HFFc6 (cell line): Measurements from ENCODE around the gene BBS7. TPM values are rescaled to one million over a fixed set of nuclear protein-coding genes. Genes with fewer than 3 reads are reported as not detected.

ENCODE experiments used
- DNase-seq: peaks from one replicate; pipeline ENCODE4 v3.0.0-alpha.2; 2018
- H3K27ac Mint-ChIP-seq: 2 replicates; pipeline ENCODE4 v1.8.0; 2020; ENCODE audit warnings: mild to moderate bottlenecking, mixed read lengths
- H3K27me3 Mint-ChIP-seq: 2 replicates; pipeline ENCODE4 v1.8.0; 2021; ENCODE audit warnings: mild to moderate bottlenecking, moderate library complexity, mixed read lengths; ENCODE audit not compliant: insufficient read depth
- H3K36me3 Mint-ChIP-seq: 2 replicates; pipeline ENCODE4 v1.8.0; 2021; ENCODE audit warnings: low read depth, mixed read lengths
- H3K4me1 Mint-ChIP-seq: 2 replicates; pipeline ENCODE4 v1.8.0; 2020; ENCODE audit warnings: low read depth, mixed read lengths
- H3K4me3 Mint-ChIP-seq: 2 replicates; pipeline ENCODE4 v1.8.0; 2020; ENCODE audit warnings: mild to moderate bottlenecking, moderate library complexity, mixed read lengths
- H3K9me3 Mint-ChIP-seq: 2 replicates; pipeline ENCODE4 v1.8.0; 2020; ENCODE audit warnings: mild to moderate bottlenecking, mixed read lengths
- total RNA-seq, 6 experiments: library from RNA; stranded (reverse); fragmentation: NEBNext Ultra II Directional; extraction: Animal tissue kit (Norgen Biotek cat#: 25700); gene quantifications; 2 replicates in 1 of 6; 3 replicates in 5 of 6; pipeline ENCODE4 v1.2.3, GENCODE V29; 2021
- TF ChIP-seq, protein P1 (sequence below): fragments of 200-600 bp; sonication (generic); IDR thresholded peaks from 2 replicates; pipeline ENCODE4 v1.5.0; 2021; ENCODE audit warnings: antibody characterized with exemption, mild to moderate bottlenecking

BBS7 gene
- total RNA-seq, 6 experiments from 2014 or later: 20.3 to 30.0 (median 24.0) TPM

- Mint-ChIP-seq H3K27me3 (peaks cover 2% of the 10 kb centered on the region), H3K9me3 (no peaks in the 10 kb centered on the region), H3K4me3 (no peak overlapping the region), H3K4me1 (no peaks in the 10 kb centered on the region), H3K36me3 (no peaks in the 10 kb centered on the region), H3K27ac (no peak overlapping the region)
- DNase-seq: no peak
- TF ChIP-seq, protein P1, sequence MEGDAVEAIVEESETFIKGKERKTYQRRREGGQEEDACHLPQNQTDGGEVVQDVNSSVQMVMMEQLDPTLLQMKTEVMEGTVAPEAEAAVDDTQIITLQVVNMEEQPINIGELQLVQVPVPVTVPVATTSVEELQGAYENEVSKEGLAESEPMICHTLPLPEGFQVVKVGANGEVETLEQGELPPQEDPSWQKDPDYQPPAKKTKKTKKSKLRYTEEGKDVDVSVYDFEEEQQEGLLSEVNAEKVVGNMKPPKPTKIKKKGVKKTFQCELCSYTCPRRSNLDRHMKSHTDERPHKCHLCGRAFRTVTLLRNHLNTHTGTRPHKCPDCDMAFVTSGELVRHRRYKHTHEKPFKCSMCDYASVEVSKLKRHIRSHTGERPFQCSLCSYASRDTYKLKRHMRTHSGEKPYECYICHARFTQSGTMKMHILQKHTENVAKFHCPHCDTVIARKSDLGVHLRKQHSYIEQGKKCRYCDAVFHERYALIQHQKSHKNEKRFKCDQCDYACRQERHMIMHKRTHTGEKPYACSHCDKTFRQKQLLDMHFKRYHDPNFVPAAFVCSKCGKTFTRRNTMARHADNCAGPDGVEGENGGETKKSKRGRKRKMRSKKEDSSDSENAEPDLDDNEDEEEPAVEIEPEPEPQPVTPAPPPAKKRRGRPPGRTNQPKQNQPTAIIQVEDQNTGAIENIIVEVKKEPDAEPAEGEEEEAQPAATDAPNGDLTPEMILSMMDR: no peak
Measured at GRCh38 chr4:121898150-121898549, 27.9 kb upstream of the BBS7 start.

DNA sequence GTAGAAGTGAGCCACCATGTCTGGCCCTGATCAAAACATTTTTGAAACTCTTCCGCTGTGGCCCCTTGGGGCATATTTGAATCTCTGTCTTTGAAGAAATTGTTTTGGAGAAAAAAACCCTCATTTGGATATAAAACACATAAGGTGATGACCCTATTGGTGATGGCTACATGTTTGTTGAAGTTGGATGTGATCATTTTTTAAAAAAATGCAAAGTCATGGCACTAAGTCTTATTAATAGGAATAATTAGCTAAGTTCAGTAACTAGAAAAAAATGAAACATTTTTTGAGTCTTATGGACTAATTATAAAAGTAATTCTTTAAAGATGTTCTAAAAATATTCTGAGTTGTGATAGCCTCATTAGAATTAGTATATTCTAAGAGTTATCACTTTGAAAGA is 17.9 kb upstream of the BBS7 start:
- no peaks in the 10 kb centered on the region for H3K36me3 Mint-ChIP-seq
- no peaks in the 10 kb centered on the region for H3K4me1 Mint-ChIP-seq
- no peak overlapping the region for H3K4me3 Mint-ChIP-seq
- no peaks in the 10 kb centered on the region; the same call in none of the 2 replicates for H3K27me3 Mint-ChIP-seq
- H3K9me3 Mint-ChIP-seq: no peaks in the 10 kb centered on the region
- TF ChIP-seq, protein P1: no peak
- no peak overlapping the region for H3K27ac Mint-ChIP-seq
- DNase-seq: no peak

GRCh38 chr4:121885115-121885514 is 14.8 kb upstream of the BBS7 start:
- Mint-ChIP-seq H3K9me3 (no peaks in the 10 kb centered on the region), H3K27me3 (peaks cover 2% of the 10 kb centered on the region; the same call in 1 of the 2 replicates), H3K27ac (no peak overlapping the region), H3K4me3 (no peak overlapping the region), H3K36me3 (no peaks in the 10 kb centered on the region), H3K4me1 (no peaks in the 10 kb centered on the region)
- DNase-seq: no peak
- TF ChIP-seq, protein P1: no peak

GRCh38 chr4:121881158-121881557 is 10.9 kb upstream of the BBS7 start:
- Mint-ChIP-seq H3K4me1 (no peaks in the 10 kb centered on the region), H3K4me3 (no peak overlapping the region), H3K27ac (no peak overlapping the region), H3K27me3 (peaks cover 4% of the 10 kb centered on the region; the same call in 1 of the 2 replicates), H3K9me3 (no peaks in the 10 kb centered on the region), H3K36me3 (no peaks in the 10 kb centered on the region)
- no peak for DNase-seq
- TF ChIP-seq, protein P1: no peak

DNA sequence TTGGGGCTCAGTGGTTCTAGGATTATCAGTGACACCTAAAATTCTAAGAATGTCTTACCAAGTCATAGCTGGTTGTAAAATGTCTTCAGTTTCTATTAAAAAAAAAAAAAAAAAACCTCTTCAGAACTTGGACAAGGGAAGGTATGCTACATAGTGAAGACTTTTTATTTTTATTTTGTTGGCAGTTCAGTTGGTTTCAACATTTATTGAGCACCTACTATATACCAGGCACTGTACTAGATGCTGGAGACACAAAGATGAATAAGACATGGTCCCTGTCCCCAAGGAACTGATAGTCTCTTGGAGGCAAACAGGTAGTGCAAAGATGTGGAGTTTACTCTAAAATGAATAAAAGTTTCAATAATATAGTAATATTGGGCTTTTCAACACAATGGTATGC is 8.9 kb upstream of the BBS7 start:
- Mint-ChIP-seq H3K4me1 (no peaks in the 10 kb centered on the region), H3K36me3 (no peaks in the 10 kb centered on the region)

More for the DNA sequence above, 8.9 kb upstream of the BBS7 start:
- no peak for DNase-seq
- H3K4me3 Mint-ChIP-seq: no peak overlapping the region
- H3K27ac Mint-ChIP-seq: no peak overlapping the region
- no peaks in the 10 kb centered on the region for H3K9me3 Mint-ChIP-seq
- TF ChIP-seq, protein P1: no peak
- H3K27me3 Mint-ChIP-seq: peaks cover 4% of the 10 kb centered on the region; the same call in 1 of the 2 replicates
